ENCODE data around the gene OSBPL1A. TPM values are rescaled to one million over a fixed set of nuclear protein-coding genes. Genes with fewer than 3 reads are reported as not detected.

Gene OSBPL1A
- total RNA-seq (2014; rRNA removed; shearing (Covaris generic); ENCODE audit: low replicate concordance): 28.9 and 52.2 TPM in 2 replicates

DNA sequence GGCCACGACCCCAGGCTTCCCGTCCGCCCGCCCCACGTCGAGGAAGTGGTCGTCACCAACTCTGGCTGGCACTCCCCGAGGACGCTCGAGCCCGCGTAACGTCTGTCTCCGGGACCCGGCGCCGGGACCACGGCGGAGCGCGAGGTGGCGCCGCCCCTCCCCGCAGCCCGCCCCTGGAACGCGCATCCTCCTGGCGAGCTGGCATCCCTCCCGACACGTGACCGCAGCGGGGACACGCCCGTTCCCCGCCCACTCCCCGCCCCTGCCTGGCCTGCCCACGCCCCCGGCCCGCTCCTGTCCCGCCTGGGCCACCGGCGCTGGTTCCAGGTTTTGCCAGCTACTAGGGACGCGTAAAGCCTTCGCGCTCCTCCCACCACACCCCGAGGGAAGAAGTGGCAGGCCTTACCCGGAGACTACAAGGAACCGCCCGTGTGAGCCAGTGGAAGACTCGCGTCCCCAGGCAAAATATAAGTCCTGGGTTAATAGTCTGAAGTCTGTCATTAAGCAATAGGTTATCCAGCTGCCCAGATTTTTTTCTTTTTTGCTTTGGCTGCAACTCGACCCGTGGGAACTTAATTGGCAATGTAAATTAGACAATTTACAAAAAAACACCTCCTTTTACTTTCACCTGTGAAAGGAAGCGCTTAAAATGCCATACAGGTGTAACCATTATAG lies at the start of gene OSBPL1A:
OSBPL1A (minus strand) TSS at position 131 of the 675 bp plus-strand sequence. CDS start 20,291 bp downstream, outside the sequence.
- DNase-seq (ENCODE audit: low read depth): peak; percentile 75
- in situ Hi-C loops (cut with HindIII; ENCODE audit: low pct_unique_long_range_greater_than_20kb, low sequenced_read_pairs): no loop called here

- in situ Hi-C loops (cut with HindIII; ENCODE audit: low pct_unique_long_range_greater_than_20kb, low sequenced_read_pairs): no loop called here
- DNase-seq (ENCODE audit: low read depth): no peak
Measured at GRCh38 chr18:24446953-24447538, 49.4 kb upstream of the OSBPL1A start.

DNA sequence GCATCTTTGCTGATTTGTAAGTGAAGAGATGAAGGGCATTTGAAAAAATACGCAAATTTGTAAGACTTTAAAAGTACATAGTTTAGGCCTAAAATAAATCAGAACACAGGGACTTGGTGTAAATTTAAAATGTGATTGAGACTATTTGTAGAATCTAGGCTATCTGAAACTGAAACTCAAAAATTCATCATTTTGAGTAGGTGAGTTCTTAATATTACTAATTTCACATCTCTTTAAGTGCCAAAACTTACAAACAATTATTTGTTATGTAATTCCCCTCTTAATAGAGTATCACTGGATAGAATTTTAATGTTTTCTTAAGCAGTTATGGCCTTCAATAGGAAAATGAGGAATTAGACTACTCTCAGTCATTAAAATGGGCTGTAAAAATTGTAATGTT lies 48.8 kb upstream of the OSBPL1A start:
- in situ Hi-C loops (cut with HindIII; ENCODE audit: low pct_unique_long_range_greater_than_20kb, low sequenced_read_pairs): no loop called here
- DNase-seq (ENCODE audit: low read depth): no peak

DNA sequence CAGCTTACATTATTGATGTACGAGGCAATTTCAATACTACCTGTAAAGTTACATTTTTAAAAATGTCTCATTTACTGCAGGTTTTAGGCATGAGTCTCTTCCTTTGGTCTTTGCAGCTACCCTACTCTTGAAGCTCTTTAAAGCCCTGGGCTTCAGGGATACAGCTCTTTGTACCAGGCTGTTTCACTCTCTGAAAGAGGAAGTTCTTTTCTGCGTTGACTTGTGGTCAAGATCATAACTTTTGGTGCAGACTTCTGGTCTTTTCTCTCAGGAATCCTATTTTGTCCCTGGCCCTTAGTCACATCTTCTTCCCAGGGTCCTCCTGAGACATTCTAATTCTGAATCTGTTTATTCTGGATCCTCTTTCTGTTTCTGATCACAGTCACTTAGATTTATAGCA lies 46.2 kb upstream of the OSBPL1A start:
- in situ Hi-C loops (cut with HindIII; ENCODE audit: low pct_unique_long_range_greater_than_20kb, low sequenced_read_pairs): no loop called here
- no peak for DNase-seq (ENCODE audit: low read depth)

DNA sequence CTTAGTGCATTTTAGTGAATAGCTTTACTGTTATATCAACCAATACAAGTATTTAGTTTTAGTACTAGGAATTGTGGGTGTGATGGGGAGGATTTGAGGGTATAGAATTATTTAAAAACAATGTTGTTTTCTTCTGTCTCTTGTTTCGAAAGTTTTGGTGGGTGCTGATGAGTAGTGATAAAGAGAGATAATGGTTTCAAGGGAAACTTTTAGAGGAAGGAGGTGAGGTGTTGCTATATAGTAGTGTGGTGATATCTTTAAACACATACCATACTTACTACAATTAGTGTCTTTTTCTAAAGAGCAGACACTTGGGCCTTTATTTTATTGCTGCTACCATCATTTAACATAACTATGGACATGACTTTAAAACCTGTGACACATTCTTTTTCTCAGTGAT lies 39.3 kb upstream of the OSBPL1A start:
- in situ Hi-C loops (cut with HindIII; ENCODE audit: low pct_unique_long_range_greater_than_20kb, low sequenced_read_pairs): no loop called here
- no peak for DNase-seq (ENCODE audit: low read depth)

GRCh38 chr18:24432618-24433017 lies 35.0 kb upstream of the OSBPL1A start:
- no peak for DNase-seq (ENCODE audit: low read depth)
- in situ Hi-C loops (cut with HindIII; ENCODE audit: low pct_unique_long_range_greater_than_20kb, low sequenced_read_pairs): no loop called here

DNA sequence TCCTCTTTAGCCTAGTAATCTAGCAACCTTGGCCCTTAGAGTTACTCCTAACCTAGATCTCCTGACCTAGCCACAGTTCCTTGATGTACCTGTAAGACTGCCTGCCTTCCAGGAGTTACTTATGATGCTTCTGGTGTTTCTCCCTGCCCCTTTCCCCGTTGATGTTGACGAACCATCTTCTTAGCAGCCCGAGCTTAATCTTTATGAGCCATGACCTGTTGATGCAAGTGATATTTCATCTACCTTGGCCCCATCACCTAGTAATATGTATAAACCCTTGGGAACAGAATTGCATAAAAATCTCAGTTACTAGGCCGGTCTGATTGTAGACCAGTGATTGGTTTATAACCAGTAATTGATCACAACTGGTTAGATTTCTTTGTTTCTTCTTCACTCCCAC lies 31.6 kb upstream of the OSBPL1A start:
- DNase-seq (ENCODE audit: low read depth): no peak
- in situ Hi-C loops (cut with HindIII; ENCODE audit: low pct_unique_long_range_greater_than_20kb, low sequenced_read_pairs): no loop called here

DNA sequence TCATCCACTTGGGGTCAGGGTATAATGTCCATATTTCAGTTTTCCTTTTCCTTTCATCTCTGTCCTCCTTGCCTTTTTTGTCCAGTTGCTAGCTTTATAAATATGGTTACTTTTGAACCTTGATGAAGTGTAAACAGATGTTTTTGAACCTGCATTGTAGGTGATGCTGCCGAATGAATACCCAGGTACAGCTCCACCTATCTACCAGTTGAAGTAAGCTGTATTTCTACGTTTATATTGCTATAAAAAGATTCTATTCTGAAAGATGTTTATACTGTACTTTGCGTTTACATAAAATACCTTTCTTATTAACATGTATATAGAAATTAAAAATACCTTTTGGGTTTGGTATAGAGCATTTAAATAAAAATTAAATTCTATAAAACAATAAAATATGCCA lies 31.1 kb upstream of the OSBPL1A start:
- DNase-seq (ENCODE audit: low read depth): no peak
- in situ Hi-C loops (cut with HindIII; ENCODE audit: low pct_unique_long_range_greater_than_20kb, low sequenced_read_pairs): no loop called here

- in situ Hi-C loops (cut with HindIII; ENCODE audit: low pct_unique_long_range_greater_than_20kb, low sequenced_read_pairs): no loop called here
- peak; percentile 14 for DNase-seq (ENCODE audit: low read depth)
Measured at GRCh38 chr18:24427484-24427883, 29.9 kb upstream of the OSBPL1A start.

DNA sequence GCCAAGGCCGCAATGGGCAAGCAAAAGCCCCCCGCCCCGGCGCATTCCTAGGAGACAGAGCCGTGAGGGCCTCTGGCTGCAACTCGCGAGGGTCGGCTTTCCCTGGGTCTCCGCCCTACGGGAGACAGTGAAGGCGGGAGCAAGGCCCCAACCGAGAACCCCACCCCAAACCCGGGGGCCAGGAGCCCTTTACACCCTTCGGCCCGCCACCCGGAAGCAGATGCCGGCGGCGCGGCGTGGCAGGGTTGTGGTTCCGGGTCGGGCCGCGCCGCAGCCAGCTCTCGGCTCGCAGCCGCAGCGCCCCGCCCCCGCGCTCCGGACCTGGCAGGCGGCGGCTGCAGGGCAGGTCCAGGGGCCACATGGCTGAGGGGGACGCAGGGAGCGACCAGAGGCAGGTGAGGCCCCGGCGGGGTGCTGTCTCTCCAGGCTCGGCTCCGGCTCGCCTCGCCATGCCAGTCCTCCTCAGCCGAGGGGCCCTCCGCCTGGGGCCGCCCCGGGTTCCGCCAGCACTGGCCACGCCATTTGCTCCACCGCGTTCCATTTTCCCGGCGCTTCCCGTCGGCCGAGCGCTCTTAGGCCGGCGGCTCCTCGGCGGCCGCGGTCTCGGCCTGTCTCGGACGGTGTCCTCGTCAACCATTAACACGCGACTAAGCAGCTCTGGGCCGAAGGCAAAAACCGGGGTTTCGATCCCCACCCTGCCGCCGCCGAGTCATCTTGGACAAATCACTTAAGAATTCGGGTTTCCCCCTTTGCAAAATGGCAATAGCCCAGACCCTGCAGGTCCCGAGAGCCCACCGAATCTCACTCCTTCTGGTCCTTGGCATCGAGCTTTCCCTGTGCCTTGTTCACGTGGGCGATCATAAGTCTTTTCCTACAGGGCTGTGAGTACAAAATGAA lies 29.0 kb upstream of the OSBPL1A start, which contains the start of gene IMPACT:
IMPACT (plus strand) TSS at position 273 of the 897 bp plus-strand sequence; CDS start at position 360, 87 bp downstream.
- in situ Hi-C loops (cut with HindIII; ENCODE audit: low pct_unique_long_range_greater_than_20kb, low sequenced_read_pairs): no loop called here
- peak; percentile 76 for DNase-seq (ENCODE audit: low read depth)

GRCh38 chr18:24426073-24426397 lies 28.4 kb upstream of the OSBPL1A start:
- no peak for DNase-seq (ENCODE audit: low read depth)
- in situ Hi-C loops (cut with HindIII; ENCODE audit: low pct_unique_long_range_greater_than_20kb, low sequenced_read_pairs): no loop called here

DNA sequence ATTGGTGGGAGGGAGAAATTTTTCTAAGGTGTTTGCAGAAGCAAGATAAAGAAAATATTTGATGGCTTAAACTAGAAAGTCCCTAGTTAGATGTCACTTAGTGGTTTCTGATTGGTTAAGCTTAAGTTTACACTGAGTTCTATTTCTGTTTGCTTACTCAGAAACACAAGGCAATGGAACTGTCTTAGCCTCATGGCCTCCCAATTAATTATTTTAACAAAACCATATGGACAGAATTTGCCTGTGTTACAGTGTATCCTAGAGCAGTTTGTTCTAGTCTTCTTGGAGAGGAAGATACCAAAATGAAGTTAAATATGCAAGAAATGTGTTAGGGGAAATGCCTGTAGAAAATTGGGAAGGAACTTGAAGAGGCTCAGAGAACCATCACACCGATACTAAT lies 24.2 kb upstream of the OSBPL1A start:
- in situ Hi-C loops (cut with HindIII; ENCODE audit: low pct_unique_long_range_greater_than_20kb, low sequenced_read_pairs): no loop called here
- no peak for DNase-seq (ENCODE audit: low read depth)

DNA sequence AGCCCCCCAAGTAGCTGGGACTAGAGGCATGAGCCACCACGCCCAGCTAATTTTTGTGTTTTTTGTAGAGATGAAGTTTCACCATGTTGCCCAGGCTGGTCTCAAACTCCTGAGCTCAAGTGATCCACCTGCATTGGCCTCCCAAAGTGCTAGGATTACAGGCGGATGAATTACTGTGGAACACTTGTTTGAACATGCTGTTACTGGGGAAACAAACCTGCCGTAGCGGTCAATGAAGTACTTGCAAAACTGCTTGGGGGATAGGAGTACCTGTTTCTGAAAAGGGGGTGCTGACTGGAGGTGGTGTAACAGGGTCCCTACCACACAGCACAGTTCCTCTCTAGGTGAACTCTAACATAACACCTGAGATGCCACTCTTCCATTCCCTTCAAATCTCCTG lies 22.9 kb upstream of the OSBPL1A start:
- DNase-seq (ENCODE audit: low read depth): no peak
- in situ Hi-C loops (cut with HindIII; ENCODE audit: low pct_unique_long_range_greater_than_20kb, low sequenced_read_pairs): no loop called here

DNA sequence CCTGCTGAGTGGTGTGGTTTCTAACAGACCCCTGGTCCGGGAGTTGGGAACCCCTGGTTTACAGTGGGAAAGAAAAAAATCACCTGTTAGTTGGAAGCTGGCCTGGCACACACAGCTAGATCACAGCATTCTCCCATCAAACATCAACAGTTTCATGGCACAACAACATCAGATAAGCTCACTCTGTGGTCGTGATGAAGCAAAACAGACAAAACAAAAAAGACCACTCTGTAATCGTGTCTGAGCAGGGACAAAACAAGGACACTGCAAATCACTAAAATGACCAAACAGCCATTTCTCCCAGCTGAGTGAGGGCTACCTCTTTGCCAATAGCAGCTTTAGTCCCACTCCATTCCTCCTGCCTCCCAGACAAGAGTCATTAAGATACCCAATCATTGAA lies 19.9 kb upstream of the OSBPL1A start:
- in situ Hi-C loops (cut with HindIII; ENCODE audit: low pct_unique_long_range_greater_than_20kb, low sequenced_read_pairs): no loop called here
- DNase-seq (ENCODE audit: low read depth): no peak

- in situ Hi-C loops (cut with HindIII; ENCODE audit: low pct_unique_long_range_greater_than_20kb, low sequenced_read_pairs): no loop called here
- no peak for DNase-seq (ENCODE audit: low read depth)
Measured at GRCh38 chr18:24414349-24415003, 16.9 kb upstream of the OSBPL1A start.

GRCh38 chr18:24413148-24413547 lies 15.5 kb upstream of the OSBPL1A start:
- DNase-seq (ENCODE audit: low read depth): no peak
- in situ Hi-C loops (cut with HindIII; ENCODE audit: low pct_unique_long_range_greater_than_20kb, low sequenced_read_pairs): no loop called here

- no peak for DNase-seq (ENCODE audit: low read depth)
- in situ Hi-C loops (cut with HindIII; ENCODE audit: low pct_unique_long_range_greater_than_20kb, low sequenced_read_pairs): no loop called here
Measured at GRCh38 chr18:24408496-24408895, 10.9 kb upstream of the OSBPL1A start.

- DNase-seq (ENCODE audit: low read depth): no peak
- in situ Hi-C loops (cut with HindIII; ENCODE audit: low pct_unique_long_range_greater_than_20kb, low sequenced_read_pairs): no loop called here
Measured at GRCh38 chr18:24404591-24404990, 7.0 kb upstream of the OSBPL1A start.

DNA sequence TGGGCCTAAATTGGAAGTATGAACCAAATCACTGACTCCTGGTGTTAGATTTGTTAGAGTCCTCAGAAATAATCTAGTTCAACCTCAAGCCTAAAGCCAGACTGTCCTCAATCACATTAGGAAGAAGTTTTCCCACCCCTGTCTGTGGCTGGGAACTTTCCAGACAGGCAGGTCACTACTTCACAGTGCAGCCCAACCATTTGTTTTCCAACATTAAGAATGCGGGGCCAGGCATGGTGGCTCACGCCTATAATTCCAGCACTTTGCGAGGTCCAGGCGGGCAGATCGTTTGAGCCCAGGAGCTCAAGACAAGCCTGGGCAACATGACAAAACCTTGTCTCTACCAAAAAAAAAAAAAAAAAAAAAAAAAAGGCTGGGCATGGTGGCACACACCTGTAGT lies 5.5 kb upstream of the OSBPL1A start:
- in situ Hi-C loops (cut with HindIII; ENCODE audit: low pct_unique_long_range_greater_than_20kb, low sequenced_read_pairs): no loop called here

More for the DNA sequence above, 5.5 kb upstream of the OSBPL1A start:
- DNase-seq (ENCODE audit: low read depth): no peak

Measured in Caki2 (cell line).